HCT116 (cell line): ENCODE results near the gene NLE1. TPM values are rescaled to one million over a fixed set of nuclear protein-coding genes. Genes with fewer than 3 reads are reported as not detected.

ENCODE experiments used
- ATAC-seq: fragments of 200-7000 bp; cut with Tn5 transposase; 2 replicates; pipeline ENCODE4 v1.9.1; 2020; ENCODE audit warnings: mild to moderate bottlenecking, moderate library complexity
- BruUV-seq: library from RNA; stranded (reverse); fragments of 400-500 nt; replicated peaks from 2 replicates; lab custom pipeline; 2021; lab: Mats Ljungman, UMichigan
- CTCF ChIA-PET: fragments of 300-600 bp; sonication (Branson Sonifier 250); formaldehyde crosslinking; loops from one replicate; lab custom pipeline; 2021; ENCODE audit warnings: antibody characterized with exemption; lab: Charles Lee
- POLR2A ChIA-PET: fragments of 300-600, 350-600 bp; sonication (Branson Sonifier 250); formaldehyde crosslinking; loops from one replicate; lab custom pipeline; 2021; ENCODE audit warnings: antibody characterized with exemption; lab: Charles Lee
- RAD21 ChIA-PET, 2 experiments: fragments of 300-600 bp; sonication (Branson Sonifier 250); formaldehyde crosslinking; loops; one replicate each; lab custom pipeline; 2023; ENCODE audit warnings: low total read pairs in 2 of 2; ENCODE audit not compliant: uncharacterized antibody in 2 of 2, unreplicated experiment in 2 of 2, low non-redundant PET in 1 of 2; lab: Charles Lee
- DNase-seq: peaks from one replicate; pipeline ENCODE4 v3.0.0-alpha.2; 2010; ENCODE audit warnings: low read depth, low spot score
- H2AFZ ChIP-seq: fragments of 200-600 bp; shearing (Covaris generic), sonication (generic); 2 replicates; pipeline ENCODE4 v1.6.1; 2017; ENCODE audit warnings: low read depth, mixed run types, mixed read lengths, antibody characterized with exemption, low read length; ENCODE audit not compliant: poor library complexity, severe bottlenecking
- H3K27ac ChIP-seq: 2 replicates; pipeline ENCODE4 v1.5.1; 2012; ENCODE audit warnings: low read depth, low read length
- H3K27me3 ChIP-seq: fragments of 200-600 bp; sonication (generic); 2 replicates; pipeline ENCODE4 v1.6.1; 2016; ENCODE audit warnings: mixed run types, low read length, mixed read lengths; ENCODE audit not compliant: insufficient read depth
- H3K36me3 ChIP-seq, 2 experiments: fragments of 200-500 bp in 1 of 2; fragments of 200-600 bp in 1 of 2; sonication (Bioruptor generic) in 1 of 2; sonication (generic) in 1 of 2; 2 replicates each; pipeline versions ENCODE4 v1.5.1 to v1.6.1; 2014 to 2016; ENCODE audit warnings: low read length in 2 of 2, inconsistent platforms in 1 of 2, mixed read lengths in 1 of 2, mixed run types in 1 of 2; ENCODE audit not compliant: insufficient read depth in 2 of 2, control insufficient read depth in 1 of 2
- H3K4me1 ChIP-seq, 2 experiments: fragments of 200-600 bp in 1 of 2; sonication (generic) in 1 of 2; 2 replicates each; pipeline versions ENCODE4 v1.5.1 to v1.6.1; 2012 to 2017; ENCODE audit warnings: low read length in 2 of 2, inconsistent platforms in 1 of 2, mild to moderate bottlenecking in 1 of 2, mixed read lengths in 1 of 2, mixed run types in 1 of 2, moderate library complexity in 1 of 2; ENCODE audit not compliant: insufficient read depth in 2 of 2, control insufficient read depth in 1 of 2
- H3K4me2 ChIP-seq: fragments of 200-600 bp; sonication (generic); 2 replicates; pipeline ENCODE4 v1.6.1; 2017; ENCODE audit warnings: mixed run types, low read length, mixed read lengths
- H3K4me3 ChIP-seq, 2 experiments: fragments of 200-600 bp in 1 of 2; sonication (generic) in 1 of 2; replicated peaks in 1 of 2; 2 replicates each; pipeline ENCODE4 v1.5.1; 2011 to 2016; ENCODE audit warnings: low read length in 2 of 2, control low read depth in 1 of 2, low read depth in 1 of 2, mild to moderate bottlenecking in 1 of 2, mixed read lengths in 1 of 2, mixed run types in 1 of 2
- H3K79me2 ChIP-seq: fragments of 200-600 bp; sonication (generic); 2 replicates; pipeline ENCODE4 v1.6.1; 2017; ENCODE audit warnings: mild to moderate bottlenecking, mixed run types, low read length, moderate library complexity, mixed read lengths; ENCODE audit not compliant: insufficient read depth
- H3K9ac ChIP-seq: fragments of 200-600 bp; sonication (generic); 2 replicates; pipeline ENCODE4 v1.6.1; 2016; ENCODE audit warnings: low read length, mixed read lengths
- H3K9me2 ChIP-seq: fragments of 200-600 bp; sonication (generic), shearing (Covaris generic); 2 replicates; pipeline ENCODE4 v1.6.1; 2017; ENCODE audit warnings: mixed run types, mild to moderate bottlenecking, moderate library complexity; ENCODE audit not compliant: insufficient read depth
- H3K9me3 ChIP-seq, 2 experiments: fragments of 200-500 bp in 1 of 2; fragments of 200-600 bp in 1 of 2; sonication (Bioruptor generic) in 1 of 2; sonication (generic) in 1 of 2; 2 replicates each; pipeline ENCODE4 v1.6.1; 2014 to 2017; ENCODE audit warnings: low read length in 2 of 2, mixed read lengths in 2 of 2, inconsistent platforms in 1 of 2, low read depth in 1 of 2, mild to moderate bottlenecking in 1 of 2, mixed run types in 1 of 2, moderate library complexity in 1 of 2; ENCODE audit not compliant: control insufficient read depth in 1 of 2, insufficient read depth in 1 of 2
- H4K20me1 ChIP-seq: fragments of 200-600 bp; sonication (generic), shearing (Covaris generic); 2 replicates; pipeline ENCODE4 v1.6.1; 2017; ENCODE audit warnings: mixed run types, mild to moderate bottlenecking, moderate library complexity; ENCODE audit not compliant: insufficient read depth
- CEBPB ChIP-seq: IDR thresholded peaks from 2 replicates; pipeline ENCODE4 v1.6.1; 2012; ENCODE audit warnings: low read depth
- ELF1 ChIP-seq: IDR thresholded peaks from 2 replicates; pipeline ENCODE4 v1.6.1; 2012; ENCODE audit warnings: low read depth, borderline replicate concordance
- JUND ChIP-seq: IDR thresholded peaks from 2 replicates; pipeline ENCODE4 v1.6.1; 2012
- SIN3A ChIP-seq: IDR thresholded peaks from 2 replicates; pipeline ENCODE4 v1.6.1; 2012; ENCODE audit warnings: low read depth
- TCF7L2 ChIP-seq: IDR thresholded peaks from 2 replicates; pipeline ENCODE4 v1.7.0; 2011; ENCODE audit warnings: borderline replicate concordance, inconsistent platforms; ENCODE audit not compliant: insufficient read depth, insufficient read length; ENCODE audit errors: extremely low read depth
- YY1 ChIP-seq: IDR thresholded peaks from 2 replicates; pipeline ENCODE4 v1.6.1; 2011; ENCODE audit warnings: low read length, low read depth, moderate library complexity, mild to moderate bottlenecking; ENCODE audit not compliant: insufficient replicate concordance; ENCODE audit errors: extremely low read depth
- ZFX ChIP-seq: fragments of 450-650 bp; IDR thresholded peaks from 2 replicates; pipeline ENCODE4 v1.6.1; 2017
- ZNF274 ChIP-seq: fragments of 200-500 bp; sonication (Bioruptor generic); IDR thresholded peaks from 2 replicates; pipeline ENCODE4 v1.6.1; 2014; ENCODE audit warnings: mild to moderate bottlenecking, low read depth, low read length, inconsistent platforms
- intact Hi-C: fragments of 100-400 bp; cut with micrococcal nuclease; formaldehyde crosslinking; loops from 2 replicates; pipeline ENCODE4 v1.10.0; 2022
- total RNA-seq: library from RNA; stranded (reverse); gene quantifications from one replicate; pipeline ENCODE4 v1.2.1, GENCODE V29; 2021; ENCODE audit not compliant: unreplicated experiment
- TF ChIP-seq, protein P1 (sequence below): IDR thresholded peaks from 2 replicates; pipeline ENCODE4 v1.6.1; 2012
- TF ChIP-seq, protein P2 (sequence below): IDR thresholded peaks from 2 replicates; pipeline ENCODE4 v1.6.1; 2012
- TF ChIP-seq, protein P3 (sequence below): IDR thresholded peaks from 2 replicates; pipeline ENCODE4 v1.6.1; 2012; ENCODE audit warnings: low read depth
- TF ChIP-seq, protein P4 (sequence below), 3 experiments: fragments of 200-600 bp in 1 of 3; sonication (generic) in 1 of 3; IDR thresholded peaks in 2 of 3; conservative IDR thresholded peaks in 1 of 3; 2 replicates each; pipeline ENCODE4 v1.5.1; 2012 to 2017; ENCODE audit warnings: low read depth in 2 of 3, low read length in 2 of 3, antibody characterized with exemption in 1 of 3, borderline replicate concordance in 1 of 3, control low read depth in 1 of 3, mild to moderate bottlenecking in 1 of 3, mixed read lengths in 1 of 3, mixed run types in 1 of 3, moderate library complexity in 1 of 3; ENCODE audit not compliant: insufficient read depth in 1 of 3

NLE1 gene
- total RNA-seq, 1 experiment from 2014 or later: 55.5 TPM

DNA sequence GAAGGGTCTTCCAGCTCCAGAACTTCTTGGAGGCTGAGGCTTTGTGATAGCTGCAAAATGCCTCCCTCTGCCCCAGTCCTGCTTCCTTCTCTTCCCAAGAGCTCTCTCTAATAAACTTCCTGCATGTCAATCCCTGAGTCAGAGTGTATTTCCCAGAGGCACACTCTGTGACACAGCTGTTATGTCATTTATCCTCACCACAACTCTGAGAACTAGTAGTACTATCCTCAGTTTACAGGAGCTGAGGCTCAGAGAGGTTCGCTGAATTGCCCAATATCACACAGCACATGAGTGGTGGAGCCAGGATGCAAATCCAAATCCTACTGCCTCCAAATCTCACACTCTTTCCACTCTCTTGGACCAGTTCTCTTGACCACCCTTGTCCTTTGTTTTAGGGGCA, 25.6 kb upstream of the NLE1 start:
- no peak overlapping the region for H3K9ac ChIP-seq
- no TSS peak for BruUV-seq
- no peak overlapping the region for H2AFZ ChIP-seq
- no peak overlapping the region for H3K27ac ChIP-seq
- CTCF ChIA-PET: interaction anchor here (0.8 kb wide), 1 partner anchor 10 kb away, joined by 3 read pairs; no protein-coding TSS in a partner anchor
- no peaks in the 10 kb centered on the region for H3K9me3 ChIP-seq
- no peaks in the 10 kb centered on the region for H4K20me1 ChIP-seq
- H3K27me3 ChIP-seq: no peaks in the 10 kb centered on the region
- H3K4me3 ChIP-seq: no peak overlapping the region
- H3K9me2 ChIP-seq: no peaks in the 10 kb centered on the region
- POLR2A ChIA-PET: no interaction called here
- no peaks in the 10 kb centered on the region for H3K4me1 ChIP-seq
- TF ChIP-seq, protein P1, sequence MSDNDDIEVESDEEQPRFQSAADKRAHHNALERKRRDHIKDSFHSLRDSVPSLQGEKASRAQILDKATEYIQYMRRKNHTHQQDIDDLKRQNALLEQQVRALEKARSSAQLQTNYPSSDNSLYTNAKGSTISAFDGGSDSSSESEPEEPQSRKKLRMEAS: no peak
- TF ChIP-seq ELF1: no peak
- TF ChIP-seq SIN3A: no peak
- no peak for TF ChIP-seq ZNF274
- TF ChIP-seq, protein P2, sequence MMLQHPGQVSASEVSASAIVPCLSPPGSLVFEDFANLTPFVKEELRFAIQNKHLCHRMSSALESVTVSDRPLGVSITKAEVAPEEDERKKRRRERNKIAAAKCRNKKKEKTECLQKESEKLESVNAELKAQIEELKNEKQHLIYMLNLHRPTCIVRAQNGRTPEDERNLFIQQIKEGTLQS: no peak
- TF ChIP-seq ZFX: no peak
- TF ChIP-seq, protein P3, sequence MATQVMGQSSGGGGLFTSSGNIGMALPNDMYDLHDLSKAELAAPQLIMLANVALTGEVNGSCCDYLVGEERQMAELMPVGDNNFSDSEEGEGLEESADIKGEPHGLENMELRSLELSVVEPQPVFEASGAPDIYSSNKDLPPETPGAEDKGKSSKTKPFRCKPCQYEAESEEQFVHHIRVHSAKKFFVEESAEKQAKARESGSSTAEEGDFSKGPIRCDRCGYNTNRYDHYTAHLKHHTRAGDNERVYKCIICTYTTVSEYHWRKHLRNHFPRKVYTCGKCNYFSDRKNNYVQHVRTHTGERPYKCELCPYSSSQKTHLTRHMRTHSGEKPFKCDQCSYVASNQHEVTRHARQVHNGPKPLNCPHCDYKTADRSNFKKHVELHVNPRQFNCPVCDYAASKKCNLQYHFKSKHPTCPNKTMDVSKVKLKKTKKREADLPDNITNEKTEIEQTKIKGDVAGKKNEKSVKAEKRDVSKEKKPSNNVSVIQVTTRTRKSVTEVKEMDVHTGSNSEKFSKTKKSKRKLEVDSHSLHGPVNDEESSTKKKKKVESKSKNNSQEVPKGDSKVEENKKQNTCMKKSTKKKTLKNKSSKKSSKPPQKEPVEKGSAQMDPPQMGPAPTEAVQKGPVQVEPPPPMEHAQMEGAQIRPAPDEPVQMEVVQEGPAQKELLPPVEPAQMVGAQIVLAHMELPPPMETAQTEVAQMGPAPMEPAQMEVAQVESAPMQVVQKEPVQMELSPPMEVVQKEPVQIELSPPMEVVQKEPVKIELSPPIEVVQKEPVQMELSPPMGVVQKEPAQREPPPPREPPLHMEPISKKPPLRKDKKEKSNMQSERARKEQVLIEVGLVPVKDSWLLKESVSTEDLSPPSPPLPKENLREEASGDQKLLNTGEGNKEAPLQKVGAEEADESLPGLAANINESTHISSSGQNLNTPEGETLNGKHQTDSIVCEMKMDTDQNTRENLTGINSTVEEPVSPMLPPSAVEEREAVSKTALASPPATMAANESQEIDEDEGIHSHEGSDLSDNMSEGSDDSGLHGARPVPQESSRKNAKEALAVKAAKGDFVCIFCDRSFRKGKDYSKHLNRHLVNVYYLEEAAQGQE: no peak
- no peak for TF ChIP-seq CEBPB
- TF ChIP-seq TCF7L2: no peak
- TF ChIP-seq, protein P4, sequence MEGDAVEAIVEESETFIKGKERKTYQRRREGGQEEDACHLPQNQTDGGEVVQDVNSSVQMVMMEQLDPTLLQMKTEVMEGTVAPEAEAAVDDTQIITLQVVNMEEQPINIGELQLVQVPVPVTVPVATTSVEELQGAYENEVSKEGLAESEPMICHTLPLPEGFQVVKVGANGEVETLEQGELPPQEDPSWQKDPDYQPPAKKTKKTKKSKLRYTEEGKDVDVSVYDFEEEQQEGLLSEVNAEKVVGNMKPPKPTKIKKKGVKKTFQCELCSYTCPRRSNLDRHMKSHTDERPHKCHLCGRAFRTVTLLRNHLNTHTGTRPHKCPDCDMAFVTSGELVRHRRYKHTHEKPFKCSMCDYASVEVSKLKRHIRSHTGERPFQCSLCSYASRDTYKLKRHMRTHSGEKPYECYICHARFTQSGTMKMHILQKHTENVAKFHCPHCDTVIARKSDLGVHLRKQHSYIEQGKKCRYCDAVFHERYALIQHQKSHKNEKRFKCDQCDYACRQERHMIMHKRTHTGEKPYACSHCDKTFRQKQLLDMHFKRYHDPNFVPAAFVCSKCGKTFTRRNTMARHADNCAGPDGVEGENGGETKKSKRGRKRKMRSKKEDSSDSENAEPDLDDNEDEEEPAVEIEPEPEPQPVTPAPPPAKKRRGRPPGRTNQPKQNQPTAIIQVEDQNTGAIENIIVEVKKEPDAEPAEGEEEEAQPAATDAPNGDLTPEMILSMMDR (IDR thresholded peaks at IDR 0.05 in 2 of 3, conservative IDR thresholded peaks at IDR 0.05 in 1 of 3; ENCODE audit: borderline replicate concordance in 1 of 3, insufficient read depth in 1 of 3, low read depth in 2 of 3, low read length in 2 of 3): no peak
- TF ChIP-seq JUND: no peak
- no peak for TF ChIP-seq YY1
- no peak for DNase-seq
- H3K79me2 ChIP-seq: no peaks in the 10 kb centered on the region
- no peaks in the 10 kb centered on the region for H3K36me3 ChIP-seq
- intact Hi-C loops: no loop called here
- H3K4me2 ChIP-seq: no peak overlapping the region
- no peak for ATAC-seq
- RAD21 ChIA-PET: no interaction called here
